ENCODE results near the gene ZSCAN30. TPM values are rescaled to one million over a fixed set of nuclear protein-coding genes. Genes with fewer than 3 reads are reported as not detected.

Gene ZSCAN30
- total RNA-seq, result 10 to 100 TPM; 19.5 to 45.8 TPM

DNA sequence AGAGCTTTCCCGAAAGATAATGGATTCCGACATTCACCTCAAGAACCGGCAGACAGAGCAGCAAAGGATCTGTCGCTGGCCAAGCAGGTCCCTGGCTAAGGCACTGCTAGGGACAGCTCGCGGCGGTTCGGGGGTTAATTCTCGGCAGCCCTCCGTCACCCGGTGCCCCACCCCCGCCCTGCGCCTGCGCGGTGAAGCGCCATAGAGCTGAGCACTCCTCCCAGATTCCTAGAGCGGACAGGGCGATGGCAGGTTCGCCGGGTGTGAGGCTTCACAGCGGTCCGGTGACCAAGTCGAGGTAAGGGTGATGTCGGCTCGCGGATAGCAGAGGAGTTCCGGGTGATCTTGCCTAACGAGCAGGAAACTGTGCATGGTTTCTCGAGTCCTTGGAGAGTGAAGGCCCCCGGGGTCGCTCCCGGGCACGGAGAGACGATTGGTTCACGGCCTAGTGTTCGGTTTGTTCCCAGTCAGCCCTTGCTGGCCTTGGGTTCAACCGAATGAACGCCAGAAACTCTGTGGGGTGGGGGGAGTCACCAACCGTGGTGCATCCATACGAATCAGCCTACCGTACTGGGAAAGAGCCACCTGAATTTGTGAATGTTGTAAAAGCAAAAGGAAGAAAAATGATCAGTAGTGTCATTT lies at the start of gene ZSCAN30:
Gene ZSCAN30, minus strand, starts transcription at position 136 of the 642 bp plus-strand sequence. CDS start 25,877 bp downstream, outside the sequence.
- H3K27ac ChIP-seq, result peak within 1 kb of the TSS; percentile 58 to 76
- TF ChIP-seq, protein P1, sequence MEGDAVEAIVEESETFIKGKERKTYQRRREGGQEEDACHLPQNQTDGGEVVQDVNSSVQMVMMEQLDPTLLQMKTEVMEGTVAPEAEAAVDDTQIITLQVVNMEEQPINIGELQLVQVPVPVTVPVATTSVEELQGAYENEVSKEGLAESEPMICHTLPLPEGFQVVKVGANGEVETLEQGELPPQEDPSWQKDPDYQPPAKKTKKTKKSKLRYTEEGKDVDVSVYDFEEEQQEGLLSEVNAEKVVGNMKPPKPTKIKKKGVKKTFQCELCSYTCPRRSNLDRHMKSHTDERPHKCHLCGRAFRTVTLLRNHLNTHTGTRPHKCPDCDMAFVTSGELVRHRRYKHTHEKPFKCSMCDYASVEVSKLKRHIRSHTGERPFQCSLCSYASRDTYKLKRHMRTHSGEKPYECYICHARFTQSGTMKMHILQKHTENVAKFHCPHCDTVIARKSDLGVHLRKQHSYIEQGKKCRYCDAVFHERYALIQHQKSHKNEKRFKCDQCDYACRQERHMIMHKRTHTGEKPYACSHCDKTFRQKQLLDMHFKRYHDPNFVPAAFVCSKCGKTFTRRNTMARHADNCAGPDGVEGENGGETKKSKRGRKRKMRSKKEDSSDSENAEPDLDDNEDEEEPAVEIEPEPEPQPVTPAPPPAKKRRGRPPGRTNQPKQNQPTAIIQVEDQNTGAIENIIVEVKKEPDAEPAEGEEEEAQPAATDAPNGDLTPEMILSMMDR (IDR thresholded peaks at IDR 0.05), result no peak
- no peaks in the 10 kb centered on the region for H3K36me3 ChIP-seq
- H3K4me1 ChIP-seq (ENCODE audit: control insufficient read depth in 1 of 2, low read depth in 2 of 2), result peaks cover 0 to 41% of the 10 kb centered on the region in 2 donors
- H3K4me3 ChIP-seq, result peak within 1 kb of the TSS; percentile 87
- peak; percentile 93 for ATAC-seq (ENCODE audit: insufficient number of reproducible peaks, low FRiP score, low read depth)
- no peaks in the 10 kb centered on the region for H3K9me3 ChIP-seq
- H3K27me3 ChIP-seq (replicated peaks; ENCODE audit: insufficient read depth), result no peaks in the 10 kb centered on the region
- peak; percentile 75 for DNase-seq (ENCODE audit: low spot score)

DNA sequence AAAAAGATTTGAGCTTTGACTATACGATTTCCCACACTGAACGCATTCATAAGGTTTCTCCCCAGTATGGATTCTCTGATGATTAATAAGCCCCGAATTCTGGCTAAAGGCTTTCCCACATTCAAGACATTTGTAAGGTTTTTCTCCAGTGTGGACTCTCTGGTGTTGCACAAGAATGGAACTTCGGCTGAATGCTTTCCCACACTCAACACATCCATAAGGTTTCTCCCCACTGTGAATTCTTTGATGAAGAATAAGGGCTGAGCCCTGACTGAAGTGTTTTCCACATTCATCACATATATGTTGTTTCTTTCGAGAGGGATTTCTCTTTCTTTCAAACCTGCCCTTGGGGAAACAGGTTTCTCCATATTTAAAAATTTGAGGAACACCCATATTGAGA lies 47.3 kb upstream of the ZSCAN30 start:
- DNase-seq (ENCODE audit: low spot score) (no peak), ATAC-seq (ENCODE audit: insufficient number of reproducible peaks, low FRiP score, low read depth) (no peak)
- peaks cover 59% of the 10 kb centered on the region for H3K36me3 ChIP-seq
- H3K9me3 ChIP-seq, result no peaks in the 10 kb centered on the region
- H3K4me1 ChIP-seq (ENCODE audit: control insufficient read depth in 1 of 2, low read depth in 2 of 2), result peaks cover 20 to 25% of the 10 kb centered on the region in 2 donors
- no peaks in the 10 kb centered on the region for H3K27me3 ChIP-seq (replicated peaks; ENCODE audit: insufficient read depth)
- H3K4me3 ChIP-seq, result no peak overlapping the region
- TF ChIP-seq, protein P1 (IDR thresholded peaks at IDR 0.05), result no peak
- no peak overlapping the region for H3K27ac ChIP-seq

DNA sequence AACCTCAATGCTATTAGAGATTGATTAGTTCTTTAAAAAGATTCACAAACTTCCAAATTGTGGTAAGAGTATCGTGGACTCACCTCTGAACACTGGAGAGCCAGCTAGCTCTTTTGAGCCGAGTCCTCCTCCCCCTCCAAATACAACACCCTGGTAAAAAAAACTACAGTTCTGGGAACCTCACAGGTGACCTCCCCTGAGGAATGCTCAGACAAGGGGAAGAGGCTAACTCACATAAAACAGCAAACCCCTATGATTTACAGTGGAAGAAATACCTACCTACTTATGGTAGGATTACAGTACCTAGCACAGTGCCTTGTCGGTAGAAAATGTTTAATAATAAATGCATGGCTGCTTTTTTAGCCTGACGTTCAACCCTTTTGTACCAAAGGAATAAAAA lies 45.8 kb upstream of the ZSCAN30 start:
- no peaks in the 10 kb centered on the region for H3K27me3 ChIP-seq (replicated peaks; ENCODE audit: insufficient read depth)
- TF ChIP-seq, protein P1 (IDR thresholded peaks at IDR 0.05), result no peak
- H3K27ac ChIP-seq, result no peak overlapping the region
- no peaks in the 10 kb centered on the region for H3K9me3 ChIP-seq
- H3K4me3 ChIP-seq, result no peak overlapping the region
- no peak for ATAC-seq (ENCODE audit: insufficient number of reproducible peaks, low FRiP score, low read depth)
- H3K4me1 ChIP-seq (ENCODE audit: control insufficient read depth in 1 of 2, low read depth in 2 of 2), result peaks cover 9 to 14% of the 10 kb centered on the region in 2 donors
- H3K36me3 ChIP-seq, result peaks cover 65% of the 10 kb centered on the region
- DNase-seq (ENCODE audit: low spot score), result no peak

DNA sequence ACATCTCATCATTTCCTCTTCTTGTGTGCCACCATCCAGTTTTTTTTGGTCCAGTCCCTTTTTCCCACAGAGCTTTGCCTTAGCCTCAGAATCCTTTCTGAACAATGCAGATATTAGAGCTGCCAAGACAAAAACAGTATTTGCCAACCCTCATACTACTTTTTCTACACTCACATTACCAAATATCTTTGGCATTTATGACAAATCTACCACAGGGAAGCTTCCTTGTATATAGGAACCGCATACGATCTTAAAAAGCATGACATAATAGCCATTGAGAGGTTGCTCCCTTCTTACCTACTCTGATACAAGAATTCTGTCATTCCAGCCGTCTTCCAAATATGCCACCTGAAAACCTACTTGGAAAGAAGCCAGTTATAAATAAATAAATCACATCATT lies 44.8 kb upstream of the ZSCAN30 start:
- Histone ChIP-seq H3K27ac (peak overlapping the region in 1 of 2 donors; percentile 28), H3K36me3 (peaks cover 63% of the 10 kb centered on the region), H3K4me1 (ENCODE audit: control insufficient read depth in 1 of 2, low read depth in 2 of 2) (peaks cover 7 to 9% of the 10 kb centered on the region in 2 donors), H3K4me3 (no peak overlapping the region), H3K27me3 (replicated peaks; ENCODE audit: insufficient read depth) (no peaks in the 10 kb centered on the region), H3K9me3 (no peaks in the 10 kb centered on the region)
- ATAC-seq (ENCODE audit: insufficient number of reproducible peaks, low FRiP score, low read depth) (no peak), DNase-seq (ENCODE audit: low spot score) (no peak)
- TF ChIP-seq, protein P1 (IDR thresholded peaks at IDR 0.05), result no peak

DNA sequence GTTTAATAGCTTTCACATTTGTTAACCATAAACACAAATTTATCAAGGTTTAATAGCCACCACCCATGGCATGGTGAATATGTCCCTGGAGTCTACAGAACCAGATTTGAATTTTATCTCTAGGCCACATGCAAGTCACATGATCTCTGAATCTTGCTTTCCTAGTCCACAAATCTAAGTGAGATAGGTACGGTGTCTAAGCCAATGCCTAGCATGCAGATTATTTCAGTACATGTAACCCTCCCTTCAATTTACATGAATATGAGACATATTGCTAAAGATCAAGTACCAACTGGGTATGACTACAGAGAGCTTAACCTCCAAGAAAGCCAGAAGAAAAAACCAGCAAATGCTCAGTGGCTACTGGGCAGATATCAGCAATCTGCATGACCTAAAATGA lies 44.2 kb upstream of the ZSCAN30 start:
- peaks cover 56% of the 10 kb centered on the region for H3K36me3 ChIP-seq

More for the DNA sequence above, 44.2 kb upstream of the ZSCAN30 start:
- DNase-seq (ENCODE audit: low spot score), result no peak
- H3K9me3 ChIP-seq, result no peaks in the 10 kb centered on the region
- no peak overlapping the region for H3K27ac ChIP-seq
- peaks cover 7 to 9% of the 10 kb centered on the region in 2 donors for H3K4me1 ChIP-seq (ENCODE audit: control insufficient read depth in 1 of 2, low read depth in 2 of 2)
- ATAC-seq (ENCODE audit: insufficient number of reproducible peaks, low FRiP score, low read depth), result no peak
- no peak overlapping the region for H3K4me3 ChIP-seq
- H3K27me3 ChIP-seq (replicated peaks; ENCODE audit: insufficient read depth), result no peaks in the 10 kb centered on the region
- TF ChIP-seq, protein P1 (IDR thresholded peaks at IDR 0.05), result no peak
